GM06990 (cell line): Measurements from ENCODE around the gene C12orf50.
A peak's percentile ranks its signal among the peaks of the same experiment; 100 is the strongest.

Source experiments
- DNase-seq: peaks from one replicate; pipeline ENCODE4 v3.0.0-alpha.2; 2011; ENCODE audit not compliant: insufficient read length; ENCODE audit errors: extremely low read depth
- H3K27me3 ChIP-seq: replicated peaks from 2 replicates; pipeline ENCODE4 v1.6.0; 2011; ENCODE audit warnings: low read length; ENCODE audit not compliant: control insufficient read depth, insufficient read depth
- H3K36me3 ChIP-seq: 2 replicates; pipeline ENCODE4 v1.5.1; 2011; ENCODE audit warnings: low read length; ENCODE audit not compliant: control insufficient read depth, insufficient read depth
- H3K4me3 ChIP-seq: replicated peaks from 2 replicates; pipeline ENCODE4 v1.5.1; 2011; ENCODE audit warnings: low read depth, mild to moderate bottlenecking, control low read depth, low read length
- CTCF ChIP-seq: IDR thresholded peaks from 2 replicates; pipeline ENCODE4 v1.5.1; 2011; ENCODE audit warnings: low read length, control low read depth, mild to moderate bottlenecking, inconsistent platforms; ENCODE audit not compliant: insufficient read depth, poor library complexity, severe bottlenecking

The C12orf50 gene

GRCh38 chr12:88057994-88058718 is 29.0 kb upstream of the C12orf50 start:
- Histone ChIP-seq H3K36me3 (peaks cover 2% of the 10 kb centered on the region), H3K27me3 (no peaks in the 10 kb centered on the region), H3K4me3 (no peak overlapping the region)
- TF ChIP-seq CTCF: no peak
- no peak for DNase-seq

GRCh38 chr12:88056571-88056970 is 27.4 kb upstream of the C12orf50 start:
- H3K36me3 ChIP-seq: peaks cover 2% of the 10 kb centered on the region
- TF ChIP-seq CTCF: no peak
- H3K4me3 ChIP-seq: no peak overlapping the region
- H3K27me3 ChIP-seq: no peaks in the 10 kb centered on the region
- DNase-seq: no peak

GRCh38 chr12:88052686-88053085 is 23.5 kb upstream of the C12orf50 start:
- Histone ChIP-seq H3K36me3 (peaks cover 2% of the 10 kb centered on the region; the same call in 1 of the 2 replicates), H3K27me3 (no peaks in the 10 kb centered on the region), H3K4me3 (no peak overlapping the region)
- DNase-seq: no peak
- peak; percentile 52 for TF ChIP-seq CTCF

- Histone ChIP-seq H3K4me3 (no peak overlapping the region), H3K27me3 (no peaks in the 10 kb centered on the region), H3K36me3 (peaks cover 3% of the 10 kb centered on the region)
- DNase-seq: no peak
- TF ChIP-seq CTCF: no peak
Observed at GRCh38 chr12:88044035-88044434, 14.8 kb upstream of the C12orf50 start.

- Histone ChIP-seq H3K36me3 (peaks cover 3% of the 10 kb centered on the region), H3K4me3 (no peak overlapping the region), H3K27me3 (no peaks in the 10 kb centered on the region)
- TF ChIP-seq CTCF: no peak
- no peak for DNase-seq
Observed at GRCh38 chr12:88037770-88038169, 8.6 kb upstream of the C12orf50 start.
